Thymus (tissue), 11 donors: ENCODE measurements around the gene KPNB1. TPM values are rescaled to one million over a fixed set of nuclear protein-coding genes. Genes with fewer than 3 reads are reported as not detected.

Experiments used
- DNase-seq, 9 donors: peaks; one replicate each; pipeline ENCODE4 v3.0.0-alpha.2; 2013; ENCODE audit warnings: low spot score in 9 of 9, low read depth in 6 of 9, missing footprints in 1 of 9
- H3K27ac ChIP-seq, 2 donors: one replicate each; pipeline ENCODE4 v1.5.1; 2013; ENCODE audit warnings: control low read depth in 1 of 2, low read depth in 1 of 2, low read length in 1 of 2, mild to moderate bottlenecking in 1 of 2, moderate library complexity in 1 of 2
- H3K27me3 ChIP-seq, 2 donors: one replicate each; pipeline ENCODE4 v1.5.1; 2013; ENCODE audit warnings: low read length in 1 of 2; ENCODE audit not compliant: control insufficient read depth in 2 of 2, insufficient read depth in 1 of 2
- H3K36me3 ChIP-seq, 2 donors: one replicate each; pipeline ENCODE4 v1.5.1; 2013; ENCODE audit warnings: low read length in 1 of 2, mild to moderate bottlenecking in 1 of 2, moderate library complexity in 1 of 2; ENCODE audit not compliant: control insufficient read depth in 2 of 2, insufficient read depth in 2 of 2
- H3K4me1 ChIP-seq, 2 donors: one replicate each; pipeline ENCODE4 v1.5.1; 2013; ENCODE audit warnings: low read length in 2 of 2; ENCODE audit not compliant: control insufficient read depth in 2 of 2, insufficient read depth in 2 of 2
- H3K4me3 ChIP-seq, 2 donors: one replicate each; pipeline ENCODE4 v1.5.1; 2013; ENCODE audit warnings: low read length in 2 of 2, control low read depth in 1 of 2, mild to moderate bottlenecking in 1 of 2
- H3K9me3 ChIP-seq, 2 donors: one replicate each; pipeline ENCODE4 v1.5.1; 2013; ENCODE audit warnings: low read length in 1 of 2, mild to moderate bottlenecking in 1 of 2; ENCODE audit not compliant: control insufficient read depth in 2 of 2, insufficient read depth in 1 of 2
- WGBS: extraction: QIAGEN DNeasy Blood & Tissue Kit; methylation state at CpG from one replicate; pipeline ENCODE4 v1.1.7; 2013; 5-methylcytosine and 5-hydroxymethylcytosine counted together
- polyA plus RNA-seq: library from polyadenylated mRNA; stranded (reverse); fragments of 200-250 nt; gene quantifications from one replicate; pipeline ENCODE4 v1.2.3, GENCODE V29; 2013
- total RNA-seq: library from RNA; stranded (reverse); fragments of 120-200 nt; gene quantifications from one replicate; pipeline ENCODE4 v1.2.4, GENCODE V29; 2013
- donor health status: healthy.

Gene KPNB1
- total and polyA plus RNA-seq, 2 donors = 91.3 to 121 TPM

DNA sequence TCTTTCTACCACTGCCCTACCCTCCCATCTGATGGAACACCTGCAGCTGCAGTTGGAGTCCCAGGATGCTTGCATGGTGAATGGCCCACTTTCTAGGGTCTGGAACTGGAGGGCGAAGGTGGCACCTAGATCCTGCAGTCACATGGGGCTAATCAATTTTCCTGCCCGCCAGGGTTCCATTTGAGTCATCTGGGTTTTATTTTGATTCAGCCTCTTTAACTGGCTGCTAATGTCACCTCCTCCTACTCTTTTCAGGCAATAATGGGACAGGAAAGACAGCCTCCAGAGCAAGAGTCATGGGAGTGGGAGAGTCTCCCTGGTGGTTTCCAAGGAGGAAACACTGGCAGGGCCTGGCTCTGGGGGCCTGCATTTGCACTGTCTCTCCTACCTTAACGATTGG is 40.4 kb downstream of the KPNB1 start:
- WGBS = 92% methylated on average over 3 of the region's 3 CpGs
- Histone ChIP-seq H3K9me3 (no peaks in the 10 kb centered on the region), H3K4me1 (peaks cover 14 to 19% of the 10 kb centered on the region in 2 donors), H3K27ac (no peak overlapping the region), H3K36me3 (peaks cover 4 to 18% of the 10 kb centered on the region in 2 donors), H3K27me3 (peaks cover 12 to 28% of the 10 kb centered on the region in 2 donors), H3K4me3 (no peak overlapping the region)
- no peak for DNase-seq

GRCh38 chr17:47692137-47692894 is 42.6 kb downstream of the KPNB1 start:
- Histone ChIP-seq H3K9me3 (peaks cover 0 to 6% of the 10 kb centered on the region in 2 donors), H3K27ac (no peak overlapping the region), H3K27me3 (peaks cover 21 to 45% of the 10 kb centered on the region in 2 donors), H3K36me3 (peaks cover 0 to 4% of the 10 kb centered on the region in 2 donors), H3K4me3 (no peak overlapping the region), H3K4me1 (peaks cover 15 to 26% of the 10 kb centered on the region in 2 donors)
- 55% methylated on average over 2 of the region's 2 CpGs for WGBS
- DNase-seq = no peak

- Histone ChIP-seq H3K27me3 (peaks cover 21 to 46% of the 10 kb centered on the region in 2 donors), H3K4me3 (peak overlapping the region in 1 of 2 donors; percentile 72), H3K36me3 (peaks cover 0 to 4% of the 10 kb centered on the region in 2 donors), H3K9me3 (peaks cover 0 to 6% of the 10 kb centered on the region in 2 donors), H3K4me1 (peaks cover 15 to 26% of the 10 kb centered on the region in 2 donors), H3K27ac (peak overlapping the region in 1 of 2 donors; percentile 60)
- peak in 1 of 9 donors; percentile 21 for DNase-seq
- WGBS = 31% methylated on average over 10 of the region's 10 CpGs
Measured at GRCh38 chr17:47692895-47693730, 43.4 kb downstream of the KPNB1 start.

DNA sequence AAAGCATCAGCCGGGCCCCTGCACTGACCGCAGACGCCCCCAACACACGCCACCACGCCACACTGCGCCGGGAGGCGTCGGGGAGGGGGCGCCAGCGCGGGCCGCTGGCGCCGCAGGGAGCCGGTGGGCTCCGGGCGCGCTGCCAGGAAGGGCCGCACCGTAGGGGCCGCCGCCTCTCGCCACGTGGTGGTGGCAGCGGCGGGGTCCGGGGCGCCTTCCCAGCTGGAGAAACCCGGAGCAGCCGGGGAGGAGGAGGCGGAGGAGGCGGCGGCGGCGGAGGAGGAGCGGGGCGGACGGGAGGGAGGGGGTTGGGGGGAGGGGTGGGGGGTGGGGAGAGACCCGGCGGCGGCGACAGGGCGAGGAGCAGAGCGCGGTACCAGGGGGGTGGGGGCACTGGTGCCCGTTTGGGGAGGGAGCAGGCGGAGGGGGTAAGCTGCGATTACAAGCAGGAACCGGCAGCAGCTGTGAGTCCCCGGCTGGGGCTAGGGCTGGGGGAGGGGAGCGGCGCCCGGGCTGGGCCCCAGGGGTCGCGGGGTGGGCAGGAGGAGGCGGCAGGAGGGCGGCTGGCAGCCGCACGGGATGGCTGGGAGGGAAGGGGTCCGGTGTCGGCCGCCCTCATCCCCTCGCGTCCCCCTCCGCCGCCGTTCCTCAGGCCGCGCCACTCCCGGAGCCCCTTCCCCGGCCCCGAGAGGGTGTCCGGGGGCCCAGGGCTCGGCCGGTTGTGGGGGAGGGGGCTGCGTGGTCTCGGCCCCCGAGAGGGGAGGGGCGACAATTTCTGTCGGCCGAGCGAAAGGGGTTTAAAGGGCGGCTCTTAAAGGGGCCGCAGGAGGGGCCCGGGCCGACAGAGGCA is 44.2 kb downstream of the KPNB1 start, which contains the start of gene TBKBP1:
Gene TBKBP1, plus strand, starts transcription at position 431 of the 850 bp plus-strand sequence. CDS start 1,952 bp downstream, outside the sequence.
- H3K27ac ChIP-seq = peak within 1 kb of the TSS in 1 of 2 donors; percentile 60
- peak in 2 of 9 donors; percentile 53 to 65 for DNase-seq
- WGBS = under 1% methylated on average over 86 of the region's 87 CpGs
- peaks cover 21 to 51% of the 10 kb centered on the region in 2 donors for H3K27me3 ChIP-seq
- H3K4me3 ChIP-seq = peak within 1 kb of the TSS; percentile 45 to 72
- H3K9me3 ChIP-seq = peaks cover 0 to 6% of the 10 kb centered on the region in 2 donors
- peaks cover 0 to 4% of the 10 kb centered on the region in 2 donors for H3K36me3 ChIP-seq
- H3K4me1 ChIP-seq = peaks cover 19 to 32% of the 10 kb centered on the region in 2 donors

DNA sequence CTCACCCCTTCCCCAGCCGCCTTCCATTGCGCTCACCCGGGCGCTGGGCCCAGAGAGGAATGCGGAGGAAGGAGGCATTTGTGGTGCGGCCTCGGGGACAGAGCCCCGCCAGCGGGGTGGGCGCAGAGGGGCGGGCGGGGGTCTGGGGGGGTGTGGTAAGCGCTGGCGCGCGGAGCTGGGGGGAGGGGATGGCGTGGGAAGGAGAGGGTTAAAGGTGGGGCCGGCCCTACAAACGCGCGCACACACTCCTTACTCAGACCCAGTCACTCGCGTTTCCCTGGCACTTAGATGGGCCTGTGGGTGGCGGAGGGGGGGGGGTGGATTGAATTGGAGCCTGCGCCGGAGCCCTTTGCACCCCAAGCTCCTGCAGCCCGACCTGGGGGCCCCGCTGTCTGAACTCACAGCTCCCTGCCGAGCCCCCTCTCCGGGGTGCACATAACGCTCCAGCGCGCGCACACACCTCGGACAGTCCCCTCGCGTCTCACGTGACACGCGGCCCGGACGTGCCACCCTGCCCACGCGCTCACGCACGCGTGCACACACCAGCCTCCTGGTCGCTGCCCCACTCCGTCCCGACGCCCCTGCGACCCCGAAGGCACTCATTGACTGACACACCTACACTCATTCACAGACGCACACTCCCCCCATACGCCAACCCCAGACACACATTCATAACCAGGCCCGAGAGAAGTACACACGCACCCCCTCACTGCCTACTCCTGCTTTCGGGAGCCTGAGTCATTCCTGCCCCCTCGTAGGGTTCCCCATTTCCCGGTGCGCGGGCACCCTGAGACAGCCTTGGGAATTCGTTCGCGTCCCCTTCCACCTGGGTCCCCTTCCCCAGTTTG is 45.1 kb downstream of the KPNB1 start:
- H3K27me3 ChIP-seq = peaks cover 21 to 51% of the 10 kb centered on the region in 2 donors
- peak overlapping the region in 1 of 2 donors; percentile 42 for H3K27ac ChIP-seq
- peaks cover 19 to 32% of the 10 kb centered on the region in 2 donors for H3K4me1 ChIP-seq
- H3K36me3 ChIP-seq = peaks cover 0 to 4% of the 10 kb centered on the region in 2 donors
- DNase-seq = peak in 1 of 9 donors; percentile 42
- peaks cover 0 to 6% of the 10 kb centered on the region in 2 donors for H3K9me3 ChIP-seq
- H3K4me3 ChIP-seq = peak overlapping the region; percentile 45 to 72
- under 1% methylated on average over 65 of the region's 65 CpGs for WGBS

DNA sequence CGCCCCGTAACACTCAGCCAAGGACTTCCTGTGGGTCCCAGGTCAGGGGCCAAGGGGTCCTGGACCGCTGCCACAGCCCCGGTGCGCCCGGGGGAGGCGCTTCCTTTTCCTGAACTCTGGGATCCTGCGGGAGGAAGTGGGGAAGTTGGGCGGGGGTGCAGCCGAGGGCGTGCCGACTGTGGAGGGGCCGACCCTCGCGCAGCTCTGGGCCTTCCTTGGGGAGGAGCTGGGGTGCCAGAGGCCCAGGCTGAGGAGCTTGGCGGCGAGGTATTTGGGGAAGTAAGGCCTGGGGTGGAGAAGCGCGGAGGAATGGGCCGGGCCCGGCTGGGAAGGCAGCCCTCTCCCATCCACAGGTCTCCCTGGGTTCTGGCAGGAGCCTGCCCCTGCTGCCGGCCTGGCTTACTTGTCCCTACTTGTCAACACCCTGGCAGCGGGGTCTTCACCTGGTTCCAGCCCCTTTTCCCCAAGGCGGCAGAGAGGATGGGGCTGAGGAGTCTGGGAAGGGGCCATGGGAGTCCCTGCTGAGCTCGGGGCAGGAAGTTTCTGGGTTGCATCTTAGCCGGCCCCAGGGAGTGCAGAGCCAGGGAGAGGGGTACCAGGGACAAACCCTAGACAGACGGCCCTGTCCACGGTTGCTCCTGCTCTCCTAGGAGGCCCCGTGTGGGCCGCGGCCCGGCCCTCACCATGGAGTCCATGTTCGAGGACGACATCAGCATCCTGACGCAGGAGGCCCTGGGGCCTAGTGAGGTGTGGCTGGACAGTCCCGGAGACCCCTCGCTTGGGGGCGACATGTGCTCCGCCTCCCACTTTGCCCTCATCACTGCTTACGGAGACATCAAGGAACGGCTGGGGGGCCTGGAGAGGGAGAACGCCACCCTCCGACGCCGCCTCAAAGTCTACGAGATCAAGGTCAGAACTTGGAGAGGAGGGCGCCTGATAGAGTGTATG is 46.0 kb downstream of the KPNB1 start:
- peak overlapping the region in 1 of 2 donors; percentile 42 for H3K27ac ChIP-seq
- peaks cover 0 to 6% of the 10 kb centered on the region in 2 donors for H3K9me3 ChIP-seq
- no peak for DNase-seq
- H3K4me3 ChIP-seq = peak overlapping the region; percentile 45 to 72
- peaks cover 21 to 51% of the 10 kb centered on the region in 2 donors for H3K27me3 ChIP-seq
- peaks cover 0 to 4% of the 10 kb centered on the region in 2 donors for H3K36me3 ChIP-seq
- 41% methylated on average over 47 of the region's 47 CpGs for WGBS
- H3K4me1 ChIP-seq = peaks cover 19 to 36% of the 10 kb centered on the region in 2 donors
